Karpas-422 (cell line): ENCODE data around the gene GTF2F2. TPM values are rescaled to one million over a fixed set of nuclear protein-coding genes. Genes with fewer than 3 reads are reported as not detected.

Experiments
- DNase-seq: peaks from one replicate; pipeline ENCODE4 v3.0.0-alpha.2; 2015
- H2AFZ ChIP-seq: fragments of 200-600 bp; sonication (generic); 2 replicates; pipeline ENCODE4 v1.6.1; 2014; ENCODE audit warnings: antibody characterized with exemption, low read length, mixed read lengths
- H3K27ac ChIP-seq: fragments of 200-600 bp; sonication (generic); 2 replicates; pipeline ENCODE4 v1.5.1; 2014; ENCODE audit warnings: mild to moderate bottlenecking, low read length, moderate library complexity
- H3K27me3 ChIP-seq: fragments of 200-600 bp; sonication (generic); 2 replicates; pipeline ENCODE4 v1.6.1; 2014; ENCODE audit warnings: low read length, mixed read lengths
- H3K36me3 ChIP-seq: fragments of 200-600 bp; sonication (generic); 2 replicates; pipeline ENCODE4 v1.6.1; 2014; ENCODE audit warnings: low read length, mixed read lengths; ENCODE audit not compliant: insufficient read depth
- H3K4me1 ChIP-seq: fragments of 200-600 bp; sonication (generic); 2 replicates; pipeline ENCODE4 v1.6.1; 2014; ENCODE audit warnings: mild to moderate bottlenecking, low read length, mixed read lengths
- H3K4me2 ChIP-seq: fragments of 200-600 bp; sonication (generic); 2 replicates; pipeline ENCODE4 v1.6.1; 2014; ENCODE audit warnings: low read length, low read depth, mild to moderate bottlenecking; ENCODE audit not compliant: poor library complexity, severe bottlenecking
- H3K4me3 ChIP-seq: fragments of 200-600 bp; sonication (generic); 2 replicates; pipeline ENCODE4 v1.5.1; 2014; ENCODE audit warnings: mild to moderate bottlenecking, antibody characterized with exemption, low read length, mixed read lengths
- H3K79me2 ChIP-seq: fragments of 200-600 bp; sonication (generic); 2 replicates; pipeline ENCODE4 v1.6.1; 2014; ENCODE audit warnings: mild to moderate bottlenecking, low read length, mixed read lengths
- H3K9ac ChIP-seq: fragments of 200-600 bp; sonication (generic); 2 replicates; pipeline ENCODE4 v1.6.0; 2014; ENCODE audit warnings: low read length
- H3K9me2 ChIP-seq: fragments of 200-600 bp; sonication (generic), shearing (Covaris generic); replicated peaks from 2 replicates; pipeline ENCODE4 v1.6.0; 2014; ENCODE audit warnings: mild to moderate bottlenecking, low read length, moderate library complexity; ENCODE audit not compliant: insufficient read depth
- H3K9me3 ChIP-seq: fragments of 300-700, 200-600 bp; sonication (generic); 2 replicates; pipeline ENCODE4 v1.6.1; 2014; ENCODE audit warnings: low read length, mixed read lengths
- H4K20me1 ChIP-seq: fragments of 200-600 bp; sonication (generic); 2 replicates; pipeline ENCODE4 v1.6.1; 2014; ENCODE audit warnings: mild to moderate bottlenecking, antibody characterized with exemption, low read length, low read depth; ENCODE audit not compliant: insufficient read depth
- total RNA-seq: library from RNA; depleted of rRNA; stranded (reverse); fragments of >200 nt; shearing (Covaris generic); gene quantifications from 2 replicates; pipeline ENCODE4 v1.2.3, GENCODE V29; 2014; ENCODE audit warnings: low replicate concordance

Gene GTF2F2
- total RNA-seq, 1 experiment from 2014 or later: 31.7 TPM

DNA sequence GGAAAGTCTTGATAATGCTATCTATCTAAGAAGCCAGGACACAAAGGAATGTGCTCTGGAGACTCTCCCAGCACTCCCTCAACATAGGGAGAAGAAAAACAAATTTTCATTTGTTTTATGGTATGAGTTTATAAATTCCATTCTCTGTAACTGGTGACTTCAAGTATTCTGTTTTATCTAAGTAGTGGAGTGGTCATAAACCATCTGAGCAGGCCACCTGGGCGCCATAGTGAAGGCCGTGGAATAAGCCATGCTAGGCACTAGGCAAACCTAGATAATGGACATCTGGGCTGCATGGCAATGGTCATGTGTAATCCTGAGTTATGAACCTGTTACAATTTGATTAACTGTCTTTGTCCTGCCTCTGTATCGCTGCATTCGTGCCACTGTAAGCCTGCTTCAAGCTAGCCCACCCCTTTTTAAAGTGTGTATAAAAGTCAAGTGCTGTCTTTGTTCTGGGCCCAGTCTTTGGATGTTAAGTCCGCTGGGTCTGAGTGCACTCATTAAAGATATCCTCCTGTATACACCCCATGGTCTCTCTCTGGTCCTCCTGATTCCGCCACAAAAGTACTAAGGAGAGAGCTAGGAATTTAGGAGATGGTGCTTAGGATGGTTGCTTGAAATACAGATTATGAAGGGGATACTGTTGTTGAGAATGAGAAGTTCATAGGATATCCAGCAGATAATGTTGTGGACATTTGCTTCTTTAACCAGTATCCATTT is 13.2 kb downstream of the GTF2F2 start:
- Histone ChIP-seq H3K79me2 (peaks cover 100% of the 10 kb centered on the region), H3K4me2 (no peak overlapping the region), H3K4me1 (peaks cover 14% of the 10 kb centered on the region), H3K27me3 (no peaks in the 10 kb centered on the region), H3K9ac (no peak overlapping the region), H3K9me3 (peaks cover 3% of the 10 kb centered on the region; the same call in 1 of the 2 replicates), H3K36me3 (peaks cover 4% of the 10 kb centered on the region), H3K27ac (peak overlapping the region; percentile 83; the same call in 1 of the 2 replicates), H3K4me3 (no peak overlapping the region), H3K9me2 (no peaks in the 10 kb centered on the region), H2AFZ (no peak overlapping the region), H4K20me1 (peaks cover 11% of the 10 kb centered on the region; the same call in 1 of the 2 replicates)
- DNase-seq: no peak

DNA sequence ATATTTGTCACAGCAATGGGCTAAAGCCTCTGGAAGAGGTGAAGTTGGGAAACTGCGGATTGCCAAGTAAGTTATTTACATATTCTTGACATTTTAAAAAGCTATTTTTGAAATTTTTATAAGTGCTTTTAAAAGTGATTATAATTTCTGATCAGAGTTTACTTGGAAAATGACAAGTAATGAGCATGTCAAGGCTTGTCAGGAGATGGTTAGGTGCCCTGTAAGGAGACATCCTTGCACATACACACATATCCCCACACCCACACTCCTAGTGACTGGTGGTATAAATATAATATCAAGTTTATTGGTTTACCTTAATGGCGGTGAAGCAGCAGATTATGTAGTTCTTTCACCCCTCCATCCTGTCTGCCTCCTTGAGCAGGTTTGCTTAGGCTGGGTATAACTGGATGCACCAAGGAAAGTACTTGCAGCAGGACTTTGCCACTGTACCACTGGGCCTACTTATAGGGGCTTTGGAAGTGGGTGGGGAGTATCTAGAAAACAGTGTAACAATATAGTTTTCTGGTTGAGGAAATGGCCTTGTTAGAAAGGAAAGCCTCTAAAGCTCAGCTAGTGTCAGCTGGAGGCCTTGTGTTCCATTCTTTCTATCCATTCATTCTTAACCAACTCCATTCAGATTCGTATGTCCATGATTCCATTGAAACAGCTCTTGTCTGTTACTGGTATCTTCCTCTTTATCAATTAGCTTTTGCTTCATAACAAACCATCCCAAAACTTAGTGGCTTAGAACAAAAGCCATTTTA is 16.6 kb downstream of the GTF2F2 start:
- no peak overlapping the region for H2AFZ ChIP-seq
- H3K9ac ChIP-seq: no peak overlapping the region
- H4K20me1 ChIP-seq: peaks cover 11% of the 10 kb centered on the region; the same call in 1 of the 2 replicates
- no peak overlapping the region for H3K27ac ChIP-seq
- H3K79me2 ChIP-seq: peaks cover 99% of the 10 kb centered on the region
- peaks cover 14% of the 10 kb centered on the region for H3K4me1 ChIP-seq
- no peaks in the 10 kb centered on the region for H3K9me2 ChIP-seq
- H3K27me3 ChIP-seq: no peaks in the 10 kb centered on the region
- peaks cover 3% of the 10 kb centered on the region; the same call in 1 of the 2 replicates for H3K9me3 ChIP-seq
- DNase-seq: no peak
- no peak overlapping the region for H3K4me3 ChIP-seq
- no peak overlapping the region for H3K4me2 ChIP-seq
- H3K36me3 ChIP-seq: peaks cover 23% of the 10 kb centered on the region; the same call in 1 of the 2 replicates

DNA sequence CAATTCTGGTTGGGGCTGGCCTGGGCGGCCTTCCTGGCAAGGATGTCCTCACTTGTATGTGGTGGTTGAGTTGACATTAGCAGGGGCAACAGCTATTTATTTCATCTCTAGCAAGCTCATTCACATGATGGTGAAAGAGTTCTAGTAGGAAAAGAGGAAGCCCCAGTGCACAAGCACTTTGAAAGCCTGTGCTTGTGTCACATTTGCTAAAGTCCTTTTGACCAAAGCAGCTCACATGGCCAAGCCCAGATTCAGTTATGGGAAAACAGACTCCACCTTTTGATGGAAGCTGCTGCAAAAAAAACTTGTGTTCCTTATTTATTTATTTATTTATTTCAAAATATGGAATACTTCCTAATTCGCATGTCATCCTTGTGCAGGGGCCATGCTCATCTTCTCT is 17.2 kb downstream of the GTF2F2 start:
- no peak overlapping the region for H2AFZ ChIP-seq
- peaks cover 11% of the 10 kb centered on the region; the same call in 1 of the 2 replicates for H4K20me1 ChIP-seq
- H3K79me2 ChIP-seq: peaks cover 99% of the 10 kb centered on the region
- no peaks in the 10 kb centered on the region for H3K27me3 ChIP-seq
- no peak overlapping the region for H3K4me3 ChIP-seq
- peaks cover 8% of the 10 kb centered on the region for H3K4me1 ChIP-seq
- H3K9ac ChIP-seq: no peak overlapping the region
- H3K4me2 ChIP-seq: no peak overlapping the region
- DNase-seq: no peak
- H3K9me2 ChIP-seq: no peaks in the 10 kb centered on the region
- H3K36me3 ChIP-seq: peaks cover 23% of the 10 kb centered on the region; the same call in 1 of the 2 replicates
- H3K27ac ChIP-seq: no peak overlapping the region
- no peaks in the 10 kb centered on the region; the same call in 1 of the 2 replicates for H3K9me3 ChIP-seq

DNA sequence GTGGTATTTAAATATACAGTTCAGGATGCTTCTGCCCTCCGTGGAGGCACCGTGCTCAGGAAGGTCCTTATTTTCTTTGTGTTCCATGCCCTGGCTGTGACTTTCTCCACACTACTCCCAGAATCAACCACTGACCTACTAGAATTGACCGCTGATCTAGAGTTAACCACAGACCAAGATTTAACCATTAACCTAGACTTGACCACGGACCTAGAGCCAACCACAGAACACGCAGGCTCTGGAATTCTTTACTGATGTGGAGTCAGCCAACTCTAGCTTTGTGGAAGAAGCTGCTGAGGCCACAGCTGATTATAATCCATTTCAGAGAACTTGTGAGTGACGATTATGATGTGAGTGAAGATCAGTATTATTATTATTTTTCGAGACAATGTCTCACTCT is 18.0 kb downstream of the GTF2F2 start:
- no peaks in the 10 kb centered on the region for H3K9me2 ChIP-seq
- peaks cover 99% of the 10 kb centered on the region for H3K79me2 ChIP-seq
- no peaks in the 10 kb centered on the region for H3K27me3 ChIP-seq
- no peak overlapping the region for H3K4me3 ChIP-seq
- H3K27ac ChIP-seq: no peak overlapping the region
- no peak overlapping the region for H3K9ac ChIP-seq
- peaks cover 11% of the 10 kb centered on the region; the same call in 1 of the 2 replicates for H4K20me1 ChIP-seq
- H3K4me1 ChIP-seq: 0 out of 2 replicates have a peak, but pooled peaks cover 2% of the 10 kb centered on the region
- H3K36me3 ChIP-seq: peaks cover 23% of the 10 kb centered on the region; the same call in 1 of the 2 replicates
- H3K9me3 ChIP-seq: no peaks in the 10 kb centered on the region
- no peak overlapping the region for H3K4me2 ChIP-seq
- no peak for DNase-seq
- no peak overlapping the region for H2AFZ ChIP-seq

DNA sequence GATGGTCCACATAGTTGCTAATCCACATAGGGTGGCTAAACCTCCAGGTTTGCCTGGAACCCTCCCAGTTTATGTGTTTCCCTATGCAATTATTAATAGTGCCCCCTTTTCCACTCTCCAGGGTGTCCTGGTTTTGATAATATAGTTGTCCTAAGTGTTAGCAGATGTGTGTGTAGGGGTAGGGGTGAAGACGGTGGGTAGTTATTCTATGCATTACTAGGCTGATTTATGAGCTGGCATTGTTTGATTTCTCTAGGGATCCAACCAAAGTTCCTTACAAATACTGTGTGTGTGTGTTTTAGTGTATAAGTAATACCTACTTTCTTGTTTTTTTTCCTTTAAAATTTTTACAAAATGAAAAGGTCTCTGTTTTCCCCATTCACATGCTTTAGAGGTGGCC is 21.1 kb downstream of the GTF2F2 start:
- no peaks in the 10 kb centered on the region; the same call in 1 of the 2 replicates for H4K20me1 ChIP-seq
- H3K36me3 ChIP-seq: peaks cover 23% of the 10 kb centered on the region; the same call in 1 of the 2 replicates

DNA sequence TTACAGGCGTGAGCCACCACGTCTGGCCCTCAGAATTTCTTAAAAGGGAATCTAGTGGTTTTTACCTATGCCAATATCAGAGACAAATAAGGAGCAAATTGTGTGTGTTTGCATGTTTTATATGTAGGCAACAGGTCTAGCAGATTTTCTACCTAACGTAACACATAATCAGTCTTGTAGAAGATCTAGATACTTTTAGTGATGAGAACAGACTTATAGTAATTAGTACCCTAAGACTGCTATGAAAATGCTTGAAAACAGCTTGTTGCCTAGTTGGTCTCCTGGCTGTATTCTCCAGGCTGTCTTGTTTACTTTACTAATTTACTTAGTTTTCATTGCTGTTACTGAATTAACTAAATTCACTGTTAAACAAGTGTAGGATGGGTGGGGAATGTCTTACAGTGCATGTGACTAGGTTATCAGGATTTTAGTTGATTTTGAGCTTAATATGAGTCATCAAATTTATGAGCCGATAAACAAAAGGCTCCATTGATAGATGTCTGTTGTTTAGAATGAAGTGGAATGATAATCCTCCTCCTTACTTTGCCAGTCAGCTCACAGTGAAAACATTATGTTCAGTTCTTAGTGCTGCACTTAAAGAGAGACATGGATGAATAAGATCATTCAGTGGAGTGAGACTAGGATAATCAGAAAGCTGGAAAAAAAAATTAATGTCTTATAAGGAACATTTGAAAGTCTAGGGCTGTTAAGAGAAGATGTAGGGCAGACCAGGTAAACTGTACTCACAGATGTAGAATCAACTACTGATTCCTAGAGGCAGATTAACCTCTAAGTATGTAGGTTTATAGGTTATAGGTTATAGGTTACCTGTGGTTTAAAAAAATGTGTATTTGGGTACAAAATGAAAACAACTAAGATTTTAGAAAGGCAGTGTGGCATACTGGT is 22.4 kb downstream of the GTF2F2 start:
- Histone ChIP-seq H3K4me2 (no peak overlapping the region), H3K27me3 (no peaks in the 10 kb centered on the region)
- DNase-seq: no peak

More for the DNA sequence above, 21.1 kb downstream of the GTF2F2 start:
- no peaks in the 10 kb centered on the region for H3K9me2 ChIP-seq
- H3K4me2 ChIP-seq: no peak overlapping the region
- H3K9ac ChIP-seq: no peak overlapping the region
- H3K4me3 ChIP-seq: no peak overlapping the region
- no peak for DNase-seq
- peaks cover 99% of the 10 kb centered on the region for H3K79me2 ChIP-seq
- no peak overlapping the region for H3K27ac ChIP-seq
- H2AFZ ChIP-seq: no peak overlapping the region
- no peaks in the 10 kb centered on the region for H3K27me3 ChIP-seq
- no peaks in the 10 kb centered on the region for H3K9me3 ChIP-seq
- peaks cover 2% of the 10 kb centered on the region; the same call in 1 of the 2 replicates for H3K4me1 ChIP-seq

DNA sequence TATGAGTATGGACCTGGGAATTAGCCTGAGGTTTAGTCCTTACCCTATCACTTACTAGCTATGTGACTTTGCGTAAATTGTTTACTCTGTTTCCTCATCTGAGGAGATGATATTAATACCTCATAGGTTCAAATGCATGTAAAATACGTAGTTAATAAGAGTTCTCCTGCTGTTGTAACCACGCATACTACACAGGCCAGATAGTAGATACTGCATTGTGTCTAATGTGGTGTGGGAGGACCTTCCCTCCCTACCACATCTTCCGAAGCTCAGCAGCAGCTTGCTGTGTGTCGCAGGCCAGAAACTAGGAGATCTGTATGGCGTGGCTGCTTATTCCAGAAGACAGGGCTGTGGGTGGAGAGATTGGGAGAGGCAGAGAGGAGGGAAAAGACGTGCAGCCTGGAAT is 23.0 kb downstream of the GTF2F2 start:
- no peaks in the 10 kb centered on the region for H3K9me3 ChIP-seq
- H3K4me2 ChIP-seq: no peak overlapping the region
- H3K4me3 ChIP-seq: no peak overlapping the region
- no peak overlapping the region for H2AFZ ChIP-seq
- no peaks in the 10 kb centered on the region for H3K9me2 ChIP-seq
- H3K79me2 ChIP-seq: peaks cover 99% of the 10 kb centered on the region
- no peak overlapping the region for H3K9ac ChIP-seq
- DNase-seq: no peak
- H3K27ac ChIP-seq: no peak overlapping the region
- H3K27me3 ChIP-seq: no peaks in the 10 kb centered on the region
- peaks cover 2% of the 10 kb centered on the region; the same call in 1 of the 2 replicates for H3K4me1 ChIP-seq
- H3K36me3 ChIP-seq: peaks cover 23% of the 10 kb centered on the region; the same call in 1 of the 2 replicates
- no peaks in the 10 kb centered on the region for H4K20me1 ChIP-seq

More for the DNA sequence above, 22.4 kb downstream of the GTF2F2 start:
- peaks cover 99% of the 10 kb centered on the region for H3K79me2 ChIP-seq
- no peaks in the 10 kb centered on the region for H4K20me1 ChIP-seq
- no peak overlapping the region for H3K27ac ChIP-seq
- H3K4me1 ChIP-seq: peaks cover 2% of the 10 kb centered on the region; the same call in 1 of the 2 replicates
- H3K9me3 ChIP-seq: no peaks in the 10 kb centered on the region
- no peak overlapping the region for H3K4me3 ChIP-seq
- H3K36me3 ChIP-seq: peaks cover 23% of the 10 kb centered on the region; the same call in 1 of the 2 replicates
- no peaks in the 10 kb centered on the region for H3K9me2 ChIP-seq
- H2AFZ ChIP-seq: no peak overlapping the region
- H3K9ac ChIP-seq: no peak overlapping the region
